Upper lobe of left lung (tissue), 4 donors: Measurements from ENCODE around the gene CUTA.

Experiments
- POLR2A ChIP-seq, 4 donors: fragments of 450-650 bp; IDR thresholded peaks; one replicate each; pipeline ENCODE4 v1.5.1; 2016 to 2017; ENCODE audit warnings: antibody characterized with exemption in 4 of 4, mild to moderate bottlenecking in 2 of 4
- TF ChIP-seq, protein P1 (sequence below), 6 experiments: fragments of 450-650 bp in 4 of 6; fragments of 200-600 bp in 2 of 6; sonication (generic) in 2 of 6; IDR thresholded peaks; one replicate each; pipeline ENCODE4 v1.5.1; 2016 to 2019; ENCODE audit warnings: antibody characterized with exemption in 6 of 6

DNA sequence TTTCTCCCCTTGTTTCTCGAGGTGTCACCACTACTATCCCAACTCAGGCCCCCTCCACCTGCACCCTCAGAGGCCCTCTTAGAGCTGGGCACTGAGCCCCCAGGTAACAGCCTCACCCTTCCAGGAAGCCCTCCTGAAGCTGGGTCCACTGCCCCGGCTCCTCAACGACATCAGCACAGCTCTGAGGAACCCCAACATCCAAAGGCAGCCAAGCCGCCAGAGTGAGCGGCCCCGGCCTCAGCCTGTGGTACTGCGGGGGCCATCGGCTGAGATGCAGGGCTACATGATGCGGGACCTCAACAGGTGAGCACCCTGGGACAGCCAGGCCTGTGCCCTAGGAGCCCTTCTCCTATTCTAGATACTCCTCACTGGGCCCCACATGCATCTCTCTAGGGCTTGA lies 23.6 kb upstream of the CUTA start:
- TF ChIP-seq, protein P1, sequence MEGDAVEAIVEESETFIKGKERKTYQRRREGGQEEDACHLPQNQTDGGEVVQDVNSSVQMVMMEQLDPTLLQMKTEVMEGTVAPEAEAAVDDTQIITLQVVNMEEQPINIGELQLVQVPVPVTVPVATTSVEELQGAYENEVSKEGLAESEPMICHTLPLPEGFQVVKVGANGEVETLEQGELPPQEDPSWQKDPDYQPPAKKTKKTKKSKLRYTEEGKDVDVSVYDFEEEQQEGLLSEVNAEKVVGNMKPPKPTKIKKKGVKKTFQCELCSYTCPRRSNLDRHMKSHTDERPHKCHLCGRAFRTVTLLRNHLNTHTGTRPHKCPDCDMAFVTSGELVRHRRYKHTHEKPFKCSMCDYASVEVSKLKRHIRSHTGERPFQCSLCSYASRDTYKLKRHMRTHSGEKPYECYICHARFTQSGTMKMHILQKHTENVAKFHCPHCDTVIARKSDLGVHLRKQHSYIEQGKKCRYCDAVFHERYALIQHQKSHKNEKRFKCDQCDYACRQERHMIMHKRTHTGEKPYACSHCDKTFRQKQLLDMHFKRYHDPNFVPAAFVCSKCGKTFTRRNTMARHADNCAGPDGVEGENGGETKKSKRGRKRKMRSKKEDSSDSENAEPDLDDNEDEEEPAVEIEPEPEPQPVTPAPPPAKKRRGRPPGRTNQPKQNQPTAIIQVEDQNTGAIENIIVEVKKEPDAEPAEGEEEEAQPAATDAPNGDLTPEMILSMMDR (IDR thresholded peaks at IDR 0.05) = no peak
- no peak for TF ChIP-seq POLR2A (IDR thresholded peaks at IDR 0.05)
